Measurements from ENCODE around the gene STYX. TPM values are rescaled to one million over a fixed set of nuclear protein-coding genes. Genes with fewer than 3 reads are reported as not detected.
A peak's percentile ranks its signal among the peaks of the same experiment; 100 is the strongest.

STYX gene
- total and polyA plus RNA-seq, 10 of the 15 experiments (the other 5 are each of a cell fraction or from before 2014, with no cell fraction given) = 5.0 to 15.3 (median 9.5) TPM

DNA sequence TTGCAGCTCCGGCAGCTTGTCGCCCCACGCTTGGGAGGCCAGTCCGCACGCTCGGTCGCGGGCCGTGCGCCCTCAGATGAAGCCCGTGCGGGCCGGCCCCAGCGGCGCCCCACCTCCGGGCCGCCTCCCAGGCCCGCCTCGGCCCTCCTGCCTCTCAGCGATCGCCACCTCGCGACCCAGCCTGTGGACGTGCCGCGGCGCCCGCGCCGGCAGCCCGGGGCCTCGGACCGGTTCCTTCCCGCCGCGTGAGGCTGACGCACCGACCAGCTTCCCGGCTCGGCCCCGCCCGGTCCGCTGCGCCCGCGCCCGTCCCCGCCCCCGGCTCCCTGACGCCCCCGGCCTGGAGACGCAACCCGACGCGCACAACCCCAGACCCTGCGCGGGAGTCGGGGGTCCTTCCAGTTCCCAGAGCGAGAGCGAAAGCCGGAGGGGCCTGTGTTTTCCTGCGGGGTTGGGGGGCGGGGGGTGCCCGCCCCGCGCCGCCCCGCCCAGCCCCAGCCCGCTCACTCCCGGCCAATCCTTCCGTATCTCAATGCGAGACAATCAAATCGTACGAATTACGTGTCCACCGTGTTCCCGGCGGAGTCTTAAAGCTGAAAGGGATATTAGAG, 34.4 kb upstream of the STYX start, which contains the start of gene ERO1A (continued):
- TF ChIP-seq CTCF (IDR thresholded peaks at IDR 0.05 in 2 of 3, conservative IDR thresholded peaks at IDR 0.05 in 1 of 3; ENCODE audit: control insufficient read depth in 2 of 3, extremely low read depth in 1 of 3, insufficient read depth in 1 of 3, low read depth in 3 of 3, low read length in 3 of 3) (peak in 1 of 3 experiments; percentile 10; a peak in 1 of 6 replicates), TAF1 (IDR thresholded peaks at IDR 0.05; ENCODE audit: borderline replicate concordance, low read depth, low read length) (no peak), MAX (IDR thresholded peaks at IDR 0.05; ENCODE audit: low read depth, low read length) (0 out of 2 replicates have a peak, but pooled peaks have one; percentile 26), RUNX3 (IDR thresholded peaks at IDR 0.05; ENCODE audit: low read length) (no peak; the same call in 1 of the 2 replicates), EGR1 (IDR thresholded peaks at IDR 0.05; ENCODE audit: borderline replicate concordance in 1 of 2, low read depth in 2 of 2, low read length in 2 of 2) (peak in 1 of 2 experiments; percentile 90; a peak in 2 of 3 replicates), NBN (IDR thresholded peaks at IDR 0.05) (no peak), BHLHE40 (IDR thresholded peaks at IDR 0.05; ENCODE audit: borderline replicate concordance in 1 of 2, low read depth in 2 of 2, low read length in 1 of 2) (peak; percentile 68 to 92; a peak in 3 of 4 replicates), ZBED1 (IDR thresholded peaks at IDR 0.05; ENCODE audit: borderline replicate concordance) (no peak), CREB1 (IDR thresholded peaks at IDR 0.05; ENCODE audit: low read depth) (peak; percentile 41), POLR2A (IDR thresholded peaks at IDR 0.05; ENCODE audit: low read depth, low read length) (peak; percentile 73; the same call in 1 of the 2 replicates), SMARCA5 (IDR thresholded peaks at IDR 0.05) (peak; percentile 68; the same call in 1 of the 2 replicates), HSF1 (IDR thresholded peaks at IDR 0.05; ENCODE audit: low read depth, low read length) (no peak), GATAD2B (conservative IDR thresholded peaks at IDR 0.05; ENCODE audit: low read depth) (peak; percentile 83), BCLAF1 (IDR thresholded peaks at IDR 0.05) (no peak), ZNF217 (IDR thresholded peaks at IDR 0.05) (0 out of 2 replicates have a peak, but pooled peaks have one; percentile 26), ZNF274 (IDR thresholded peaks at IDR 0.05; ENCODE audit: insufficient read depth, insufficient read length) (no peak), PBX3 (IDR thresholded peaks at IDR 0.05; ENCODE audit: insufficient replicate concordance, low read depth, low read length) (no peak), BACH1 (IDR thresholded peaks at IDR 0.05; ENCODE audit: borderline replicate concordance) (peak; percentile 87), DPF2 (IDR thresholded peaks at IDR 0.05) (peak; percentile 84), MEF2A (IDR thresholded peaks at IDR 0.05; ENCODE audit: insufficient read depth, low read depth, low read length) (no peak)
- TF ChIP-seq, protein P1, sequence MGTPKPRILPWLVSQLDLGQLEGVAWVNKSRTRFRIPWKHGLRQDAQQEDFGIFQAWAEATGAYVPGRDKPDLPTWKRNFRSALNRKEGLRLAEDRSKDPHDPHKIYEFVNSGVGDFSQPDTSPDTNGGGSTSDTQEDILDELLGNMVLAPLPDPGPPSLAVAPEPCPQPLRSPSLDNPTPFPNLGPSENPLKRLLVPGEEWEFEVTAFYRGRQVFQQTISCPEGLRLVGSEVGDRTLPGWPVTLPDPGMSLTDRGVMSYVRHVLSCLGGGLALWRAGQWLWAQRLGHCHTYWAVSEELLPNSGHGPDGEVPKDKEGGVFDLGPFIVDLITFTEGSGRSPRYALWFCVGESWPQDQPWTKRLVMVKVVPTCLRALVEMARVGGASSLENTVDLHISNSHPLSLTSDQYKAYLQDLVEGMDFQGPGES (IDR thresholded peaks at IDR 0.05) = no peak

All from GM12878 (cell line).